Type B pancreatic cell (in vitro differentiated cells): Measurements from ENCODE around the gene FAM110C. TPM values are rescaled to one million over a fixed set of nuclear protein-coding genes. Genes with fewer than 3 reads are reported as not detected.
"Not testable (repeated sequence)": the region's sequence is repeated elsewhere in the genome, so short reads cannot be mapped to it uniquely, and the experiment has no call there.

Source experiments
- DNase-seq: peaks from one replicate; pipeline ENCODE4 v3.0.0; 2021; ENCODE audit warnings: mixed read lengths; ENCODE audit not compliant: unreplicated experiment; ENCODE audit errors: extremely low spot score
- H3K27ac Mint-ChIP-seq: 2 replicates; pipeline ENCODE4 v1.8.0; 2021; ENCODE audit warnings: mild to moderate bottlenecking, mixed read lengths
- H3K27me3 Mint-ChIP-seq: 2 replicates; pipeline ENCODE4 v1.8.0; 2021; ENCODE audit warnings: mixed read lengths
- H3K36me3 Mint-ChIP-seq: 2 replicates; pipeline ENCODE4 v1.8.0; 2021; ENCODE audit warnings: mixed read lengths
- H3K4me1 Mint-ChIP-seq: one replicate; pipeline ENCODE4 v1.8.0; 2021; ENCODE audit warnings: mixed read lengths; ENCODE audit not compliant: unreplicated experiment
- H3K4me3 Mint-ChIP-seq: 2 replicates; pipeline ENCODE4 v1.8.0; 2021; ENCODE audit warnings: mild to moderate bottlenecking, mixed read lengths
- H3K9me3 Mint-ChIP-seq: 2 replicates; pipeline ENCODE4 v1.8.0; 2021; ENCODE audit warnings: mixed read lengths
- total RNA-seq: library from RNA; stranded (reverse); gene quantifications from 2 replicates; pipeline ENCODE4 v1.2.1, GENCODE V29; 2021; ENCODE audit warnings: low replicate concordance
- TF ChIP-seq, protein P1 (sequence below): fragments of 200-600 bp; sonication (generic); conservative IDR thresholded peaks from 2 replicates; pipeline ENCODE4 v1.5.0; 2021; ENCODE audit warnings: antibody characterized with exemption, mild to moderate bottlenecking

Gene FAM110C
- total RNA-seq, 1 donor from 2014 or later = 2.3 TPM

GRCh38 chr2:29253-29652, 17.1 kb downstream of the FAM110C start:
- Mint-ChIP-seq H3K9me3 (no peaks in the 10 kb centered on the region), H3K27ac (no peak overlapping the region), H3K4me3 (no peak overlapping the region), H3K27me3 (peaks cover 6% of the 10 kb centered on the region), H3K4me1 (no peaks in the 10 kb centered on the region), H3K36me3 (no peaks in the 10 kb centered on the region)
- TF ChIP-seq, protein P1, sequence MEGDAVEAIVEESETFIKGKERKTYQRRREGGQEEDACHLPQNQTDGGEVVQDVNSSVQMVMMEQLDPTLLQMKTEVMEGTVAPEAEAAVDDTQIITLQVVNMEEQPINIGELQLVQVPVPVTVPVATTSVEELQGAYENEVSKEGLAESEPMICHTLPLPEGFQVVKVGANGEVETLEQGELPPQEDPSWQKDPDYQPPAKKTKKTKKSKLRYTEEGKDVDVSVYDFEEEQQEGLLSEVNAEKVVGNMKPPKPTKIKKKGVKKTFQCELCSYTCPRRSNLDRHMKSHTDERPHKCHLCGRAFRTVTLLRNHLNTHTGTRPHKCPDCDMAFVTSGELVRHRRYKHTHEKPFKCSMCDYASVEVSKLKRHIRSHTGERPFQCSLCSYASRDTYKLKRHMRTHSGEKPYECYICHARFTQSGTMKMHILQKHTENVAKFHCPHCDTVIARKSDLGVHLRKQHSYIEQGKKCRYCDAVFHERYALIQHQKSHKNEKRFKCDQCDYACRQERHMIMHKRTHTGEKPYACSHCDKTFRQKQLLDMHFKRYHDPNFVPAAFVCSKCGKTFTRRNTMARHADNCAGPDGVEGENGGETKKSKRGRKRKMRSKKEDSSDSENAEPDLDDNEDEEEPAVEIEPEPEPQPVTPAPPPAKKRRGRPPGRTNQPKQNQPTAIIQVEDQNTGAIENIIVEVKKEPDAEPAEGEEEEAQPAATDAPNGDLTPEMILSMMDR = no peak
- no peak for DNase-seq

DNA sequence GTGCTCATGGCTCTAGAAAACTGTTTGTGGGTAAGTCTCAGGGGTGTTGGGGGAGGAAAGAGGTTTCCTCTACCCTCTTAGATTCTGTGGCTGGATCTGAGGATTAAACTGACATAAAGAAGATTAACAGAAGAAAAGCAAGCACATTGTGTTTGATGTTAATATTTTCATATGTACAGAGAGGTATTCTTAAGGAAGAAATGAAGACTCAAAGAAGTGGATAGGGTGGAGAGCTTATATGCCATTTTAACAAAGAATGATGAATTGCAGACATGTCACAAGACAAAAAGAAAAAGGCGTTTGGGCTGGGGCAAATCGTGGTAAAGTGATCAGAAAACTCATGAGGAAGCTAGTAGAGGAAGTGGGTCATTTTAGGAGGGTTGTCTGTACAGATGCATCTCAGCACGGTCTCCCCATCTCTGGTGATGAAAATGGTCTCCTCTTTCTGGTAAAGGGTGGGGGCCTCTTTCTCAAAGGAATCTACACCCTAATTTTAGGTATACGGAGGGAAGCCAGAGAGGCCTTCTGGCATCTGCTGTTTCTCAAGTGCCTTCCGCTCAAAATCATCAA, 17.8 kb downstream of the FAM110C start:
- Mint-ChIP-seq H3K27me3 (peaks cover 7% of the 10 kb centered on the region), H3K36me3 (no peaks in the 10 kb centered on the region), H3K9me3 (no peaks in the 10 kb centered on the region), H3K4me1 (no peaks in the 10 kb centered on the region), H3K4me3 (no peak overlapping the region), H3K27ac (no peak overlapping the region)
- TF ChIP-seq, protein P1 = no peak
- no peak for DNase-seq

DNA sequence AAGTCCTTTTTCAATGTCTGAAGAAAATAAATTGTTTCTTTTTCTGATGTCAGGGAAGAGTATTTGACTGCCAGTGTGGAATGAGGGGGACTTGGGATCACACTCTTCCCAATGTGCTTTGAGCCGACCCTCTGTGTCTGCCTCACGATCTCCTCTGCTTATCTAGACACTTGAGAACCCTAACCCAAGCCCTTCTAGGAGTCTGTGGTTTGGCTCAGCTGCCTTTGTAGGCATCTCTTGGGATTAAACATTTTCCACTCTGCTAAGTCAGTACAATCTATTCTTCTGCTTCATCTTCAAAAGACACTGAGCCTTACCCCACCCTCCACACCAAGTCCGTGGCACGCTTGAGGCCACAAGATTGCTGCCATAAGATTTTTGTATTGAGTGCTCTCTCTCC, 19.4 kb downstream of the FAM110C start:
- H3K9me3 Mint-ChIP-seq = no peaks in the 10 kb centered on the region
- no peak overlapping the region for H3K4me3 Mint-ChIP-seq
- TF ChIP-seq, protein P1 = no peak
- H3K27me3 Mint-ChIP-seq = peaks cover 7% of the 10 kb centered on the region
- no peak for DNase-seq
- H3K36me3 Mint-ChIP-seq = no peaks in the 10 kb centered on the region
- H3K27ac Mint-ChIP-seq = no peak overlapping the region
- no peaks in the 10 kb centered on the region for H3K4me1 Mint-ChIP-seq

- Mint-ChIP-seq H3K4me3 (no peak overlapping the region), H3K27me3 (peaks cover 7% of the 10 kb centered on the region), H3K36me3 (no peaks in the 10 kb centered on the region), H3K4me1 (no peaks in the 10 kb centered on the region), H3K9me3 (no peaks in the 10 kb centered on the region), H3K27ac (no peak overlapping the region)
- DNase-seq = no peak
- TF ChIP-seq, protein P1 = no peak
These were observed 20.8 kb downstream of the FAM110C start for GRCh38 chr2:25543-25942.

- not testable (repeated sequence) for H3K36me3 Mint-ChIP-seq
These were observed 21.7 kb downstream of the FAM110C start for GRCh38 chr2:24591-24990.

GRCh38 chr2:24107-24506, 22.2 kb downstream of the FAM110C start:
- DNase-seq = no peak
- H3K4me1 Mint-ChIP-seq = no peaks in the 10 kb centered on the region

More at GRCh38 chr2:24591-24990, 21.7 kb downstream of the FAM110C start:
- H3K9me3 Mint-ChIP-seq, H3K4me1 Mint-ChIP-seq, H3K27ac Mint-ChIP-seq, DNase-seq, H3K4me3 Mint-ChIP-seq: not testable (repeated sequence)
- peaks cover 12% of the 10 kb centered on the region for H3K27me3 Mint-ChIP-seq

More at GRCh38 chr2:24107-24506, 22.2 kb downstream of the FAM110C start:
- Mint-ChIP-seq H3K27me3 (peaks cover 12% of the 10 kb centered on the region), H3K27ac (no peak overlapping the region), H3K36me3 (no peaks in the 10 kb centered on the region), H3K9me3 (no peaks in the 10 kb centered on the region), H3K4me3 (no peak overlapping the region)
- TF ChIP-seq, protein P1 = no peak
